ENCODE data around the gene CREB5.
"Not testable (repeated sequence)": the region's sequence is repeated elsewhere in the genome, so short reads cannot be mapped to it uniquely, and the experiment has no call there.

The CREB5 gene

GRCh38 chr7:28411876-28412662, at the start of gene CREB5:
TSS of gene CREB5 (plus strand) at chr7:28412518. CDS start at chr7:28412915, 397 bp downstream.
- DNase-seq = no peak

GRCh38 chr7:28362812-28363211, 49.5 kb upstream of the CREB5 start:
- no peak for DNase-seq

- DNase-seq = no peak
Observed at GRCh38 chr7:28364082-28364481, 48.2 kb upstream of the CREB5 start.

GRCh38 chr7:28369523-28369922, 42.8 kb upstream of the CREB5 start:
- DNase-seq = no peak

- DNase-seq = no peak
Observed at GRCh38 chr7:28371846-28372245, 40.5 kb upstream of the CREB5 start.

DNA sequence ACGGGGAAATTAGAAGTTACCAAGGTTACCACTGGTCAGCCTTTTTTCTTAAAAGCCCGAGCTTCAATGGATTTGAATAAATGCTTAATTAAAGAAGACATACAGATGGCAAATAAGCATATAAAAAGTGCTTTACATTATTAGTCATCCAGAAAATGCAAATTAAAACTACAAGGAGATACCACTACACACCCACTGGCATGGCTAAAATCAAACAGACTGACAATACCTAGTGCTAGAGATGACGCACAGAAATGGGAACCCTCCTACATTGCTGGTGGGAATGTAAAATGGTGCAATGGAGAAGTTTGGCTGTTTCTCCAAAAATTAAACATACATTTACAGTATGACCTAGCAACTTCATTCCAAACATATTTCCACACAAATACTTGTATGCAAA, 38.3 kb upstream of the CREB5 start:
- no peak for DNase-seq

GRCh38 chr7:28375729-28376128, 36.6 kb upstream of the CREB5 start:
- no peak for DNase-seq

- no peak for DNase-seq
Observed at GRCh38 chr7:28376634-28377033, 35.7 kb upstream of the CREB5 start.

DNA sequence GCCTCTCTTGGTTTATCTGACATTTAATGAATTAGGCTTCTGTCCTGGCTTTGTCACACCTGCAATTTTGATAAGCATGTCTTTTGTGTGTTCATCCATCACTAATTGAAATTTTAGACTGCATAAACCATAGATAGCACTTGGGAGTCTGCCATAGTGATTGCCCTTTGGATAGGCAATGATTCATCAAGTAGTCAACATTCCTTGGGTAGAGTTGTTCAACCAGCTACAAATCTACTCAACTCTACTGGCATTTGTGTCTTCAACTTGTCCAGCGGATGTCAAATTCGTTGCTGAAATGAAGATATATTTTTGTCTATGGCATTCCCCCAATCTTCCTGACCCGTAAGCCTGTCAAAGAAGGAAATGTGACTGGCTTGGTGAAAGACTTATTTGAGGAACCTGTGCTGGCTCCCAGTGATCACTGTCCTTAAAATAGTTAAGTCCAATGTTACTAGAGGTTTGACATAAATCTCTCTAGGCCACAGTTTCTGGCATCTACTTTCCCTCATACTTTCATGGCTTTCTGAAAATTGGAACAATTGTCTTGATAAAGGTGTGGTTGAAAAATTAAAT, 33.7 kb upstream of the CREB5 start:
- no peak for DNase-seq

GRCh38 chr7:28381466-28381865, 30.9 kb upstream of the CREB5 start:
- no peak for DNase-seq

DNA sequence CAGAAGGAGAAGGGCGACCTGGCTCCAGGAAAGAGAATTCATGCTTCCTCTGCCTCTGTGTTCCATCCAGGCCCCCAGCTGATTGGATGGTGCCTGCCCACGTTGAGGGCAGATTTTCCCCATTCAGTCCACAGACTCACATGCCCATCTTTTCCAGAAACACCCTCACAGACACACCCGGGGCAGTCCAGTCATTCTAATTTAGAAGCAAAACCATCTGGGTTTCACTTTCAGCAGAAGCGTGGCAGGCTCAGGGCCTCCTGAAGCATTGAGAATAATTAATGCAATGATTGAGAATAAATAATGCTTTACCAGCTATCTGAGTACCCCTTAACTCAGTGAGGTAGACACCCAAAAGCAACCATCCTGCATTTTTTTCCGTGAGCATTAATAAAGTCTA, 30.2 kb upstream of the CREB5 start:
- no peak for DNase-seq

DNA sequence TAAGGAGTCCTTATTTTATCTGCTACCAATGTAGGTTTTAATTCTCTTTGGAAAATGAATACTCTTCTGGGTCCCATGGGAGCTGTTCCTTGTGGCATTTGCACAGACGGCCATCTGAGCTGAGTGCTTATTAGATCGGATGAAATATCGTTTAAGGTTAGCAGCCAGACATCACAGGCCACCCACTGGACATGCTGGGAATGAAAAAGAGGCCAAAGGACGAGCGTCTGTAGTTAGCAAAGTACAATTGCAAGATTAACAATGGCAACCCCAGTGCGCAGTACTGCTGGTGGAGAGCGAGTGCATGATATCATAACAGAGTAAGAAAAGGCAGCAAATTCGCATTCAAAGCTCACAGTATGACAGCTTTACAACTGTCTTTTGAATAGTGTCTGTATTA, 28.3 kb upstream of the CREB5 start:
- no peak for DNase-seq

GRCh38 chr7:28389504-28390395, 22.6 kb upstream of the CREB5 start:
- DNase-seq = peak; percentile 52

DNA sequence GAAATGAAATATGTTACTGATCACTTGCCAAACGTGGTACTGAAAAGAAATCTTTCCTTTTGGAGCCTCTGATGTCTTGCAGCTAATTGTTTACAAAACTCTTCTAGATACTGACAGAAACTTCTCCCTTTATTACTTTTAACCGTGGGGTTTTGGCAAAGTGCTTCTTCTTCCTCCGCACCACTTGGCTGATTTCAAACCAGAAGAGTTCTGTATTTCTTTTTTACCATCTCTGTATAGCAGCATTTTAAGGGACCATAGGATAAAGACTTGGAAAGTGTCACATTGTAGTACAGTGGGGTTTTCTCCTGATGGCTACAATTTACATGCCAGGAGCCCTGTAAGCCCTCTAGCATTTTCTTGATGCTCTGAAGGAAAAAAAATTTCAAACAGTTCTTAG, 21.9 kb upstream of the CREB5 start:
- no peak for DNase-seq

DNA sequence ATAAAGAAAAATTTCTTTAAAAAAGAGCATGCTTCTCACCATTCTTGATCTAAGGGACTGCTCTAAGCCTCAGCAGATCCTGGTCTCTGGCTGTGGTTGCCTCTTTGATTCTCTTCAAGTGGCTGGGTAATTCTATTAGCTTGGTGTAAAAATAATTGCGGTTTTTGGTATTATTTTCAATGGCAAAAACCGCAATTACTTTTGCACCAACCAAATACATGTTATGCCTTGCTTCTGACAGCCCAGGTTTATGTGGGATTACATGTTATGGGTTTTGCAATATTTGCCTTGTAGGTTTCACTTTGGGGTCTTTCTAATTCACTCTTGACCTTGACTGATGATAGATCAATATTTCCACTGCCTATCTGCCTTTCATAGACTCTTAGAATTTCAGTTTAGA, 20.0 kb upstream of the CREB5 start:
- no peak for DNase-seq

DNA sequence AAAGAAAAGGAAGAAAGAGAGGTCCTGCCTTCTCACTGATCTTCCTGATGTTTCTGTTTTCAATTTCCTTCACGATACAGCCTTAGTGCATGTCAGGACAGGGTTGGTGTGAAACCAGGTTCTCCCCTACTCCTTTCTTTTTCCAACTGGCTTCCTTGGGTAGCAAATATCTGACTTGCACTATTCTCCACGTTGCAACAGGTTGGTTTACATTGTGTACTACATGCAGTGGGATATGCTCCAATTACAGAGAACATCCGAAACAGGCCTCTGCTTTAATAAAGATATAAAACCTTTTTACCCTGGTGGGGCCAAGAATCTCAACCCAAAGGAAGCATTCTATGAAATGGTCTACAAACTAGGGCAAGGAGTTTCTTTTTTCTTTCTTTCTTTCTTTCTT, 16.9 kb upstream of the CREB5 start:
- DNase-seq = no peak

GRCh38 chr7:28395831-28396230, 16.5 kb upstream of the CREB5 start:
- DNase-seq = no peak

DNA sequence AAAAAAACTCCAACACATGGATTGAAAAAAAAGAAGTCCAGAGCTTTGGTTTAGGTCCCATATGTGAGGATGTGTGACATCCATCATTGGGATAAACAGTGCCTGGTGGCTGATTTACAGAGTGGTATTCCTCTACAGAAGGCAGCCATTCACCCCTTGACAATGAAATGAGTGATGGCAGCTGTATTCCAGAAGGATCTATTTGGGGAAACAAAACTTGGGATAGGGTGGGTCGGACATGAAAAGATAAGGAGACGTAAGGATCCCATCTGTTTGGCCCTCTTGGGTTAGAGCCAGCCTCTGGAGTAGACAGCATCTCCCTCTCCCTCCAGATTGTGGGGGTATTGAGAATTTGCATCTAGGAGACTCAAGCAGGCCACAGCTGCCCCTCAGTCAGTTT, 15.2 kb upstream of the CREB5 start:
- DNase-seq = no peak

- no peak for DNase-seq
Observed at GRCh38 chr7:28400838-28401360, 11.4 kb upstream of the CREB5 start.

DNA sequence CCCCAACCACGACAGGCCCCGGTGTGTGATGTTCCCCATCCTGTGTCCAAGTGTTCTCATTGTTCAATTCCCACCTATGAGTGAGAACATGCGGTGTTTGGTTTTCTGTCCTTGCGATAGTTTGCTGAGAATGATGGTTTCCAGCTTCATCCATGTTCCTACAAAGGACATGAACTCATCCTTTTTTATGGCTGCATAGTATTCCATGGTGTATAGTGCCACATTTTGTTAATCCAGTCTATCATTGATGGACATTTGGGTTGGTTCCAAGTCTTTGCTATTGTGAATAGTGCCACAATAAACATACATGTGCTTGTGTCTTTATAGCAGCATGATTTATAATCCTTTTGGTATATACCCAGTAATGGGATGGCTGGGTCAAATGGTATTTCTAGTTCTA, 10.8 kb upstream of the CREB5 start:
- DNase-seq = not testable (repeated sequence)

GRCh38 chr7:28405662-28406061, 6.7 kb upstream of the CREB5 start:
- no peak for DNase-seq

- DNase-seq = no peak
Observed at GRCh38 chr7:28406192-28406591, 6.1 kb upstream of the CREB5 start.

DNA sequence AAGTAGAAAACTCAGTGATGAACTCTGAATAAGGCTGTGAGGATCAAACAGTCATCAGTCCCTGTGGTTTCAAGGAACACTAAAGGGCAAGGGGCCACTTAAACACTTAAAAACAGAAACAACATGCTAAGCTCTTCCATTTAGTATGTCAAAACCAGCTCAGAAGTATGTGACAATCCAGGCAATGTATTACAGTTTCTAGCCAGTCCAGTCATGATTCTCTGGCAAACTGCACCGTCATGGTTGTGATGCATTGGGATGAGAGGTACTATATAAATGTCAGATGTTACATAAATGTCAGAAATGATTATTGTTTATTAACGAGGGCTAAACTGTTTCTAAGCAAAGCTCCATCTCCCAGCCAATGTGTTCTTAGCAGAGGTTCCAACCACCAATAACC, 4.7 kb upstream of the CREB5 start:
- DNase-seq = no peak

Data from NCI-H1436 treated with DMSO at 0.1 percent for 48 hours (cell line).